CD4-positive, alpha-beta T cell treated with Interferon gamma for 1 hour (primary cell): ENCODE data around the gene SELENOW.
"Not testable (repeated sequence)": the region's sequence is repeated elsewhere in the genome, so short reads cannot be mapped to it uniquely, and the experiment has no call there.

Experiments
- DNase-seq: peaks from one replicate; pipeline ENCODE4 v3.0.0-alpha.2; 2020

Gene SELENOW

GRCh38 chr19:47778049-47778953 lies at the start of gene SELENOW:
Gene SELENOW, plus strand, starts transcription at chr19:47778703. Its CDS starts 83 bp downstream, at chr19:47778786.
- peak; percentile 74 for DNase-seq

GRCh38 chr19:47729468-47729798 lies 49.1 kb upstream of the SELENOW start:
- no peak for DNase-seq

- DNase-seq, result peak; percentile 7
Measured at GRCh38 chr19:47729799-47730520, 48.5 kb upstream of the SELENOW start.

- DNase-seq, result no peak
Measured at GRCh38 chr19:47730521-47730889, 48.0 kb upstream of the SELENOW start.

- no peak for DNase-seq
Measured at GRCh38 chr19:47730910-47731309, 47.6 kb upstream of the SELENOW start.

- no peak for DNase-seq
Measured at GRCh38 chr19:47735131-47735530, 43.4 kb upstream of the SELENOW start.

- DNase-seq, result no peak
Measured at GRCh38 chr19:47740866-47741519, 37.5 kb upstream of the SELENOW start.

GRCh38 chr19:47741544-47742140 lies 36.9 kb upstream of the SELENOW start:
- no peak for DNase-seq

- no peak for DNase-seq
Measured at GRCh38 chr19:47742634-47743033, 35.9 kb upstream of the SELENOW start.

GRCh38 chr19:47745010-47745901 lies 33.2 kb upstream of the SELENOW start, which contains the start of gene NOP53:
Gene NOP53, plus strand, starts transcription at chr19:47745546. Its CDS starts 14 bp downstream, at chr19:47745560.
- DNase-seq, result peak; percentile 95

GRCh38 chr19:47746129-47746528 lies 32.4 kb upstream of the SELENOW start:
- not testable (repeated sequence) for DNase-seq

GRCh38 chr19:47749326-47749725 lies 29.2 kb upstream of the SELENOW start:
- DNase-seq, result no peak

GRCh38 chr19:47750752-47751151 lies 27.8 kb upstream of the SELENOW start:
- DNase-seq, result no peak

GRCh38 chr19:47752440-47753211 lies 25.9 kb upstream of the SELENOW start:
- no peak for DNase-seq

- DNase-seq, result no peak
Measured at GRCh38 chr19:47754206-47755064, 24.1 kb upstream of the SELENOW start.

- no peak for DNase-seq
Measured at GRCh38 chr19:47755065-47755761, 23.3 kb upstream of the SELENOW start.

GRCh38 chr19:47755762-47756626 lies 22.5 kb upstream of the SELENOW start:
- DNase-seq, result no peak

GRCh38 chr19:47756627-47756929 lies 21.9 kb upstream of the SELENOW start:
- no peak for DNase-seq
